GM23248 (cell line): ENCODE results near the gene RPAP3.

Experiments
- EZH2 ChIP-seq: fragments of 200-600 bp; sonication (generic); IDR thresholded peaks from 2 replicates; pipeline ENCODE4 v1.6.1; 2018; ENCODE audit warnings: antibody characterized with exemption, mild to moderate bottlenecking; ENCODE audit not compliant: insufficient read depth, poor library complexity, severe bottlenecking
- EZH2phosphoT487 ChIP-seq: fragments of 200-600 bp; sonication (generic); IDR thresholded peaks from 2 replicates; pipeline ENCODE4 v1.6.1; 2018; ENCODE audit warnings: antibody characterized with exemption, moderate library complexity, mild to moderate bottlenecking, low read depth; ENCODE audit not compliant: insufficient read depth

DNA sequence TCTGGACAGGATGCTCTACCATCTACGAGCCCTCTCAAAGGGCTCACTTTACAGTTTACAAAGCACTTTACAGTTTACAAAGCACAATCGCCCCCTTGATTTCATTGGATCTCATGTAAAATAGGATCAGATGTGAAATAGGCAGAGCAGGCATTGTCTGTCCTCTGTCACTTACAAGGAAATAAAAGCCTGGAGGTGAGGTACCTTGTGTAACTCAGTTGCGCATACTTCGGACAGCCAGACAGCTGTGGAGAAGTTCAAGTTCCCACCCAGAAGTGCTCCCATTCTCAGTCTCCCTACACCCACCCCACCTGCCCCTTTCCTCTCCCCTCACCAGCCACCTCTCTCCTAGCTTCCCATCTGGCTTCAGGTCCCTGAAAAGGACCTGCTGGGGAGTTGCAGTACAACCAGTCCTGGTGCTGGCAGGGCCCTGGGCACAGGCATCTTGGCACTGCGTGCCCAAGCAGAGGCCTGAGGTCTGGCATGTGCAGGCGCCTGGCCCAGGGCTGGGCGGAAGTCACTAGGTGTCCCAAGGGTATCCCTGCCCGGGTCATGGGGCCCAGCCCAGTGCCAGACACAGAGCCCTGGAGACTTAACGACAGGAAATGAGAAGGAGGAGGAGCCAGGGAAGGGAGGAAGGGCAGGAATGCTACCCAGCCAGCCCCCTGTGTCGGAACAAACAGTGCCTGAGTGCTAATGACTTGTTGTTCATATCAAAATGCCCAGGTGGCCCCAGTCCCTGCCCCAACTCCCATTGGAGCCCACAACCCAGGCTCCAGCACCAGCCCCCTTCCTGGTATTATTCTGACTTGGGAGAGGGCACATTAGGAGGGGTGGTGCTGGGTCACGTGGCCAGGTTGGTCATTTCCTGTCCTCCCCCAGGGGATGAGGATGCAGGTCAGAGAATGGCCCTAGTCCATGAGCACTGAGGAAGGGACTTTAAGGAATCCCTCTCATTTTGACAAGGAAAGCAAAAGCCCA, 47.5 kb upstream of the RPAP3 start:
- TF ChIP-seq EZH2, result no peak
- no peak for TF ChIP-seq EZH2phosphoT487
